ENCODE measurements around the gene NHLRC2. TPM values are rescaled to one million over a fixed set of nuclear protein-coding genes. Genes with fewer than 3 reads are reported as not detected.

NHLRC2 gene
- total and polyA plus RNA-seq, 4 donors, result 11.5 to 32.8 (median 18.0) TPM

DNA sequence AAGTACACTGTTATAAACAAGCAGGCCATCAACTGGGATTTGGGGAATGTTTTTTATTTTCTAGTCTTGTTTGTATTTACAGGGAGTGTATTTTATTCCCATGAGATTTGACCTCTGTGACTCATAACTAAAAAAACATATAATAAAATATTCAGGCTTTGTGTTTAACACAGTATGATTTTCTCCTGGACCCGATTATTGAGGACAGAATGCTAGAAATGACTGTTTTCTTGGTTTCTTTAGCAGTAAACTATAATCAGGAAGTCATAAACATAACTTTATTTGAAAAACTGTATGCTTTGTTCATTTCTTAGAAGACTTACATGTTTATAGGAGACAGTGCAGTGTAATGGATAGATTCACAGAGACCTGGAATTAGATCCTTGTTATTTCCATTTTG is 2.1 kb downstream of the NHLRC2 start:
- no peak overlapping the region for H3K27ac ChIP-seq (ENCODE audit: low read depth, low read length)
- WGBS (ENCODE audit: insufficient coverage), result no CpG with 5 or more reads among the region's 1 CpG
- no peaks in the 10 kb centered on the region for H3K27me3 ChIP-seq (ENCODE audit: control insufficient read depth, insufficient read depth, low read length)
- peaks cover 11% of the 10 kb centered on the region for H3K4me1 ChIP-seq (ENCODE audit: control insufficient read depth, insufficient read depth, low read length)
- H3K36me3 ChIP-seq (ENCODE audit: control insufficient read depth, insufficient read depth, low read length), result no peaks in the 10 kb centered on the region
- DNase-seq (ENCODE audit: low read depth in 4 of 6, low spot score in 6 of 6), result no peak
- H3K9me3 ChIP-seq (ENCODE audit: control insufficient read depth, insufficient read depth, low read length), result no peaks in the 10 kb centered on the region
- no peak overlapping the region for H3K4me3 ChIP-seq (ENCODE audit: low read depth, low read length)

DNA sequence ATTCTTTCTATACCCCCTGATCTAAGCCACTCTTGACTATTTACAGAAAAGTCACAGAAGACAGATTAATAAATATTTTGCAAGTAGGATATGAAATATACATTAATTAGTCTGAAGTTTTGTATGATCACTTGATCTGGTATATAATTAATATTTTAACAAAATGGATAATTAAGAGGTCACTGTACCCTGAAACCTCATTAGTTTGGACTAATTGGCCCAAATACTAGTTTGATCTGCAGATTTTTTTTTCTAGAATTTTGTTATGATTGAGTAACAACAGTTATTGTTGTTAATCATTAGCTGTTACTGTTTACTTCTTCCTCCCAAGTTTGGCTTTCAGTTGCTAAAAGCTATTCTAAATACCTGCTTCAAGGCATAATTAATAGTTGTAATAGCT is 2.7 kb downstream of the NHLRC2 start:
- peaks cover 3% of the 10 kb centered on the region for H3K36me3 ChIP-seq (ENCODE audit: control insufficient read depth, insufficient read depth, low read length)
- H3K4me3 ChIP-seq (ENCODE audit: low read depth, low read length), result no peak overlapping the region
- H3K27ac ChIP-seq (ENCODE audit: low read depth, low read length), result no peak overlapping the region
- peaks cover 6% of the 10 kb centered on the region for H3K4me1 ChIP-seq (ENCODE audit: control insufficient read depth, insufficient read depth, low read length)
- no peak for DNase-seq (ENCODE audit: low read depth in 4 of 6, low spot score in 6 of 6)
- H3K27me3 ChIP-seq (ENCODE audit: control insufficient read depth, insufficient read depth, low read length), result no peaks in the 10 kb centered on the region
- H3K9me3 ChIP-seq (ENCODE audit: control insufficient read depth, insufficient read depth, low read length), result no peaks in the 10 kb centered on the region

GRCh38 chr10:113858541-113858940 is 4.1 kb downstream of the NHLRC2 start:
- no peak for DNase-seq (ENCODE audit: low read depth in 4 of 6, low spot score in 6 of 6)
- no peak overlapping the region for H3K27ac ChIP-seq (ENCODE audit: low read depth, low read length)
- H3K4me1 ChIP-seq (ENCODE audit: control insufficient read depth, insufficient read depth, low read length), result peaks cover 6% of the 10 kb centered on the region
- H3K4me3 ChIP-seq (ENCODE audit: low read depth, low read length), result no peak overlapping the region
- H3K27me3 ChIP-seq (ENCODE audit: control insufficient read depth, insufficient read depth, low read length), result no peaks in the 10 kb centered on the region
- peaks cover 3% of the 10 kb centered on the region for H3K36me3 ChIP-seq (ENCODE audit: control insufficient read depth, insufficient read depth, low read length)
- H3K9me3 ChIP-seq (ENCODE audit: control insufficient read depth, insufficient read depth, low read length), result no peaks in the 10 kb centered on the region
- WGBS (ENCODE audit: insufficient coverage), result no CpG with 5 or more reads among the region's 2 CpGs

- peaks cover 6% of the 10 kb centered on the region for H3K4me1 ChIP-seq (ENCODE audit: control insufficient read depth, insufficient read depth, low read length)
- no peak overlapping the region for H3K27ac ChIP-seq (ENCODE audit: low read depth, low read length)
- no peak overlapping the region for H3K4me3 ChIP-seq (ENCODE audit: low read depth, low read length)
- peaks cover 3% of the 10 kb centered on the region for H3K36me3 ChIP-seq (ENCODE audit: control insufficient read depth, insufficient read depth, low read length)
- no peaks in the 10 kb centered on the region for H3K27me3 ChIP-seq (ENCODE audit: control insufficient read depth, insufficient read depth, low read length)
- no peak for DNase-seq (ENCODE audit: low read depth in 4 of 6, low spot score in 6 of 6)
- no CpG with 5 or more reads among the region's 2 CpGs for WGBS (ENCODE audit: insufficient coverage)
- H3K9me3 ChIP-seq (ENCODE audit: control insufficient read depth, insufficient read depth, low read length), result no peaks in the 10 kb centered on the region
Observed at GRCh38 chr10:113859261-113859660, 4.8 kb downstream of the NHLRC2 start.

- H3K36me3 ChIP-seq (ENCODE audit: control insufficient read depth, insufficient read depth, low read length), result peaks cover 5% of the 10 kb centered on the region
- no CpG with 5 or more reads among the region's 3 CpGs for WGBS (ENCODE audit: insufficient coverage)
Observed at GRCh38 chr10:113865901-113866300, 11.4 kb downstream of the NHLRC2 start.

GRCh38 chr10:113866551-113867394 is 12.3 kb downstream of the NHLRC2 start:
- no peak overlapping the region for H3K27ac ChIP-seq (ENCODE audit: low read depth, low read length)
- DNase-seq (ENCODE audit: low read depth in 4 of 6, low spot score in 6 of 6), result no peak
- no peaks in the 10 kb centered on the region for H3K27me3 ChIP-seq (ENCODE audit: control insufficient read depth, insufficient read depth, low read length)
- H3K9me3 ChIP-seq (ENCODE audit: control insufficient read depth, insufficient read depth, low read length), result no peaks in the 10 kb centered on the region
- no peaks in the 10 kb centered on the region for H3K4me1 ChIP-seq (ENCODE audit: control insufficient read depth, insufficient read depth, low read length)
- no peak overlapping the region for H3K4me3 ChIP-seq (ENCODE audit: low read depth, low read length)
- peaks cover 4% of the 10 kb centered on the region for H3K36me3 ChIP-seq (ENCODE audit: control insufficient read depth, insufficient read depth, low read length)
- WGBS (ENCODE audit: insufficient coverage), result no CpG with 5 or more reads among the region's 5 CpGs

More at GRCh38 chr10:113865901-113866300, 11.4 kb downstream of the NHLRC2 start:
- no peaks in the 10 kb centered on the region for H3K27me3 ChIP-seq (ENCODE audit: control insufficient read depth, insufficient read depth, low read length)
- H3K9me3 ChIP-seq (ENCODE audit: control insufficient read depth, insufficient read depth, low read length), result no peaks in the 10 kb centered on the region
- no peaks in the 10 kb centered on the region for H3K4me1 ChIP-seq (ENCODE audit: control insufficient read depth, insufficient read depth, low read length)
- H3K27ac ChIP-seq (ENCODE audit: low read depth, low read length), result no peak overlapping the region
- DNase-seq (ENCODE audit: low read depth in 4 of 6, low spot score in 6 of 6), result no peak
- no peak overlapping the region for H3K4me3 ChIP-seq (ENCODE audit: low read depth, low read length)

- Histone ChIP-seq H3K4me3 (ENCODE audit: low read depth, low read length) (no peak overlapping the region), H3K36me3 (ENCODE audit: control insufficient read depth, insufficient read depth, low read length) (peaks cover 2% of the 10 kb centered on the region), H3K27ac (ENCODE audit: low read depth, low read length) (no peak overlapping the region), H3K4me1 (ENCODE audit: control insufficient read depth, insufficient read depth, low read length) (no peaks in the 10 kb centered on the region), H3K27me3 (ENCODE audit: control insufficient read depth, insufficient read depth, low read length) (no peaks in the 10 kb centered on the region), H3K9me3 (ENCODE audit: control insufficient read depth, insufficient read depth, low read length) (no peaks in the 10 kb centered on the region)
- 100% methylated on average over 2 of the region's 4 CpGs for WGBS (ENCODE audit: insufficient coverage)
- no peak for DNase-seq (ENCODE audit: low read depth in 4 of 6, low spot score in 6 of 6)
Observed at GRCh38 chr10:113867904-113868303, 13.4 kb downstream of the NHLRC2 start.

DNA sequence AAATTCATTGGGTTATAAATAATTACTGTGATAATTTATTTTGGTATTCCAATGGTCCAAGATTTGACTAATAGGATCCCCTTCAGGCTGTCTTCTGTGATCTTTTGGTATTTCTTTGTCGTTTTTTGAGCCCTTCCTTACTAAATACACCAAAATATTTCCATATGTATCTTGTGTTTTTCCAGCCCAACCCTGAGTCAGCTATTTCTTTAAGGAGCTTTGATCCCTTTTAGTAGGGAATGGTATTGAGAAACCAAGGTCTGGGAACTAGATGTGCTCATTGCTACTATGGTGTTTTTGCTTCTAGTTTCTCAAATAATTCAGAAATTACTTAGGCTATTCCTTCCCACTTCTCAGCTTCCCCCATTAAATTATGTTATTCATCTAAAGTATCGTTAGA is 15.3 kb downstream of the NHLRC2 start:
- no peaks in the 10 kb centered on the region for H3K27me3 ChIP-seq (ENCODE audit: control insufficient read depth, insufficient read depth, low read length)
- H3K4me1 ChIP-seq (ENCODE audit: control insufficient read depth, insufficient read depth, low read length), result no peaks in the 10 kb centered on the region
- no CpG with 5 or more reads among the region's 2 CpGs for WGBS (ENCODE audit: insufficient coverage)
- no peak overlapping the region for H3K27ac ChIP-seq (ENCODE audit: low read depth, low read length)
- H3K4me3 ChIP-seq (ENCODE audit: low read depth, low read length), result no peak overlapping the region
- no peaks in the 10 kb centered on the region for H3K9me3 ChIP-seq (ENCODE audit: control insufficient read depth, insufficient read depth, low read length)
- no peak for DNase-seq (ENCODE audit: low read depth in 4 of 6, low spot score in 6 of 6)
- H3K36me3 ChIP-seq (ENCODE audit: control insufficient read depth, insufficient read depth, low read length), result peaks cover 1% of the 10 kb centered on the region

DNA sequence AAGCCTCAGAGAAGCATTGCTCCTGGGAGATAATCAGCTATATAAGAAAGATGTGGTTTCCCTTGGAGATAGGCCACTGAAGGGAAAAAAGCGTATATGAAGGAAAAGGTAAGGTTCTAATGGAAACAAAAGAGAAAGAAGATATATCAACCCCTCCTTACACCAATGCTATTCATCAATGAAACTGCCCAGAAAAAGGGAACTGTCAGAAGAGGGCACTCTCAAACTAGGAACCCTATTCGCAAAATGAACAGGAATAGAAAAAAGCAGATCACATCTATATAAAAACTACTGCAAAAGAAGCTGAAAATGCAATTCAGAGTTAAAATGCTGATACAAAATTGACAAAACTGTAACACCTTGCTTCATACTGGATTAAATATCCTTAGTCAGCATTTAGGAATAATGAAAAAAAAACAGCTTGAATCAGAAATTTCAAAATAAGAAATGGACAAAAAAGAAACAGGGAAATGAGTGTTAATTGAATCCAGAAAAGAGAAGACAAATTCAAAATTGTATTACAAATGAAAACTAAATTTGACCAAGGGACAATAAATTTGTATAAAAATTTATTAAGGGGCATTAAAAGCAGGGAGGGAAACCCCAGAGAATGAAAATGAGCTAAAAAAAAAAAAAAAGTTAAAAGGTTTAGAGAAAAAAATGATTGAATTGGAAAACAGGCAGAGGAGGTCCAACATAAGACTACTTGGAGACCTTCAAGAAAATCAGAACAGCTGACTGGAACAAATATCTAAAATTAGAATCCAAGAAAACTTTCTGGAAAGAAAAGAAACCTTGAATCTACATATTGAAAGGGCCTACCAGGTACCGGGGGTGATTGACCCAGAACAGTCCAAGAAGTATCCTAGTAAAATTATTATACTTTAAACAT is 17.9 kb downstream of the NHLRC2 start:
- Histone ChIP-seq H3K9me3 (ENCODE audit: control insufficient read depth, insufficient read depth, low read length) (no peaks in the 10 kb centered on the region), H3K4me1 (ENCODE audit: control insufficient read depth, insufficient read depth, low read length) (no peaks in the 10 kb centered on the region), H3K36me3 (ENCODE audit: control insufficient read depth, insufficient read depth, low read length) (no peaks in the 10 kb centered on the region), H3K27ac (ENCODE audit: low read depth, low read length) (no peak overlapping the region), H3K27me3 (ENCODE audit: control insufficient read depth, insufficient read depth, low read length) (no peaks in the 10 kb centered on the region), H3K4me3 (ENCODE audit: low read depth, low read length) (no peak overlapping the region)
- no peak for DNase-seq (ENCODE audit: low read depth in 4 of 6, low spot score in 6 of 6)
- WGBS (ENCODE audit: insufficient coverage), result no CpG with 5 or more reads among the region's 3 CpGs
